ENCODE measurements around the gene BEND3. TPM values are rescaled to one million over a fixed set of nuclear protein-coding genes. Genes with fewer than 3 reads are reported as not detected.

The BEND3 gene
- total RNA-seq, 1 donor from 2014 or later, result 10.9 TPM

GRCh38 chr6:107115695-107116327 is 496 bp upstream of the BEND3 start:
- Mint-ChIP-seq H3K27ac (ENCODE audit: unreplicated experiment) (peak overlapping the region; percentile 99), H3K36me3 (ENCODE audit: unreplicated experiment) (no peaks in the 10 kb centered on the region), H3K27me3 (ENCODE audit: unreplicated experiment) (peaks cover 23% of the 10 kb centered on the region), H3K4me1 (ENCODE audit: low read depth, unreplicated experiment) (peaks cover 15% of the 10 kb centered on the region), H3K9me3 (ENCODE audit: unreplicated experiment) (peaks cover 21% of the 10 kb centered on the region), H3K4me3 (ENCODE audit: unreplicated experiment) (peak overlapping the region; percentile 93)
- DNase-seq, result peak; percentile 87
- no peak for TF ChIP-seq CTCF (IDR thresholded peaks at IDR 0.05; ENCODE audit: partially characterized antibody, unreplicated experiment)

- peaks cover 21% of the 10 kb centered on the region for H3K9me3 Mint-ChIP-seq (ENCODE audit: unreplicated experiment)
- H3K27me3 Mint-ChIP-seq (ENCODE audit: unreplicated experiment), result peaks cover 23% of the 10 kb centered on the region
- H3K36me3 Mint-ChIP-seq (ENCODE audit: unreplicated experiment), result no peaks in the 10 kb centered on the region
- peak; percentile 98 for TF ChIP-seq CTCF (IDR thresholded peaks at IDR 0.05; ENCODE audit: partially characterized antibody, unreplicated experiment)
- H3K27ac Mint-ChIP-seq (ENCODE audit: unreplicated experiment), result peak overlapping the region; percentile 92
- peak overlapping the region; percentile 88 for H3K4me3 Mint-ChIP-seq (ENCODE audit: unreplicated experiment)
- H3K4me1 Mint-ChIP-seq (ENCODE audit: low read depth, unreplicated experiment), result peaks cover 15% of the 10 kb centered on the region
- peak; percentile 89 for DNase-seq
Observed at GRCh38 chr6:107114213-107114925, 946 bp downstream of the BEND3 start.

- H3K4me1 Mint-ChIP-seq (ENCODE audit: low read depth, unreplicated experiment), result peaks cover 13% of the 10 kb centered on the region
Observed at GRCh38 chr6:107110200-107110599, 5.1 kb downstream of the BEND3 start.

GRCh38 chr6:107108201-107108890 is 7.0 kb downstream of the BEND3 start:
- Mint-ChIP-seq H3K36me3 (ENCODE audit: unreplicated experiment) (no peaks in the 10 kb centered on the region), H3K27me3 (ENCODE audit: unreplicated experiment) (peaks cover 7% of the 10 kb centered on the region), H3K4me3 (ENCODE audit: unreplicated experiment) (no peak overlapping the region), H3K9me3 (ENCODE audit: unreplicated experiment) (peaks cover 4% of the 10 kb centered on the region), H3K4me1 (ENCODE audit: low read depth, unreplicated experiment) (peaks cover 14% of the 10 kb centered on the region), H3K27ac (ENCODE audit: unreplicated experiment) (no peak overlapping the region)
- no peak for TF ChIP-seq CTCF (IDR thresholded peaks at IDR 0.05; ENCODE audit: partially characterized antibody, unreplicated experiment)
- DNase-seq, result no peak

More at GRCh38 chr6:107110200-107110599, 5.1 kb downstream of the BEND3 start:
- no peak for TF ChIP-seq CTCF (IDR thresholded peaks at IDR 0.05; ENCODE audit: partially characterized antibody, unreplicated experiment)
- no peak overlapping the region for H3K27ac Mint-ChIP-seq (ENCODE audit: unreplicated experiment)
- H3K27me3 Mint-ChIP-seq (ENCODE audit: unreplicated experiment), result peaks cover 13% of the 10 kb centered on the region
- H3K9me3 Mint-ChIP-seq (ENCODE audit: unreplicated experiment), result peaks cover 10% of the 10 kb centered on the region
- H3K36me3 Mint-ChIP-seq (ENCODE audit: unreplicated experiment), result no peaks in the 10 kb centered on the region
- DNase-seq, result no peak
- no peak overlapping the region for H3K4me3 Mint-ChIP-seq (ENCODE audit: unreplicated experiment)
